Endothelial cell of umbilical vein (primary cell): ENCODE results near the gene PKD2L2.

Experiments
- EZH2 ChIP-seq: IDR thresholded peaks from 2 replicates; pipeline ENCODE4 v1.6.1; 2012; ENCODE audit warnings: borderline replicate concordance, low read depth, mild to moderate bottlenecking, moderate library complexity, low read length, inconsistent platforms; ENCODE audit not compliant: severe bottlenecking
- MYC ChIP-seq: IDR thresholded peaks from one replicate; pipeline ENCODE4 v1.6.1; 2011; ENCODE audit warnings: mild to moderate bottlenecking, low read depth, low read length
- POLR2A ChIP-seq: IDR thresholded peaks from 2 replicates; pipeline ENCODE4 v1.6.1; 2012; ENCODE audit warnings: low read depth, mild to moderate bottlenecking, control low read depth, low read length
- TF ChIP-seq, protein P1 (sequence below), 2 donors: IDR thresholded peaks; 1 replicate in 1 of 2; 2 replicates in 1 of 2; pipeline ENCODE4 v1.5.1; 2011; ENCODE audit warnings: low read length in 2 of 2, mild to moderate bottlenecking in 2 of 2, moderate library complexity in 2 of 2, control low read depth in 1 of 2, inconsistent platforms in 1 of 2, low read depth in 1 of 2; ENCODE audit not compliant: insufficient read depth in 1 of 2; ENCODE audit errors: extremely low read depth in 1 of 2
- TF ChIP-seq, protein P2 (sequence below): IDR thresholded peaks from 2 replicates; pipeline ENCODE4 v1.6.1; 2011; ENCODE audit not compliant: insufficient read depth, insufficient read length

GRCh38 chr5:137899493-137899892 lies 10.2 kb downstream of the PKD2L2 start:
- TF ChIP-seq, protein P1, sequence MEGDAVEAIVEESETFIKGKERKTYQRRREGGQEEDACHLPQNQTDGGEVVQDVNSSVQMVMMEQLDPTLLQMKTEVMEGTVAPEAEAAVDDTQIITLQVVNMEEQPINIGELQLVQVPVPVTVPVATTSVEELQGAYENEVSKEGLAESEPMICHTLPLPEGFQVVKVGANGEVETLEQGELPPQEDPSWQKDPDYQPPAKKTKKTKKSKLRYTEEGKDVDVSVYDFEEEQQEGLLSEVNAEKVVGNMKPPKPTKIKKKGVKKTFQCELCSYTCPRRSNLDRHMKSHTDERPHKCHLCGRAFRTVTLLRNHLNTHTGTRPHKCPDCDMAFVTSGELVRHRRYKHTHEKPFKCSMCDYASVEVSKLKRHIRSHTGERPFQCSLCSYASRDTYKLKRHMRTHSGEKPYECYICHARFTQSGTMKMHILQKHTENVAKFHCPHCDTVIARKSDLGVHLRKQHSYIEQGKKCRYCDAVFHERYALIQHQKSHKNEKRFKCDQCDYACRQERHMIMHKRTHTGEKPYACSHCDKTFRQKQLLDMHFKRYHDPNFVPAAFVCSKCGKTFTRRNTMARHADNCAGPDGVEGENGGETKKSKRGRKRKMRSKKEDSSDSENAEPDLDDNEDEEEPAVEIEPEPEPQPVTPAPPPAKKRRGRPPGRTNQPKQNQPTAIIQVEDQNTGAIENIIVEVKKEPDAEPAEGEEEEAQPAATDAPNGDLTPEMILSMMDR (IDR thresholded peaks at IDR 0.05; ENCODE audit: extremely low read depth in 1 of 2, insufficient read depth in 1 of 2, low read depth in 1 of 2, low read length in 2 of 2), result no peak
- no peak for TF ChIP-seq MYC
- no peak for TF ChIP-seq EZH2
- TF ChIP-seq POLR2A, result no peak
- TF ChIP-seq, protein P2, sequence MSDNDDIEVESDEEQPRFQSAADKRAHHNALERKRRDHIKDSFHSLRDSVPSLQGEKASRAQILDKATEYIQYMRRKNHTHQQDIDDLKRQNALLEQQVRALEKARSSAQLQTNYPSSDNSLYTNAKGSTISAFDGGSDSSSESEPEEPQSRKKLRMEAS, result no peak
